ENCODE measurements around the gene NUMBL.

DNA sequence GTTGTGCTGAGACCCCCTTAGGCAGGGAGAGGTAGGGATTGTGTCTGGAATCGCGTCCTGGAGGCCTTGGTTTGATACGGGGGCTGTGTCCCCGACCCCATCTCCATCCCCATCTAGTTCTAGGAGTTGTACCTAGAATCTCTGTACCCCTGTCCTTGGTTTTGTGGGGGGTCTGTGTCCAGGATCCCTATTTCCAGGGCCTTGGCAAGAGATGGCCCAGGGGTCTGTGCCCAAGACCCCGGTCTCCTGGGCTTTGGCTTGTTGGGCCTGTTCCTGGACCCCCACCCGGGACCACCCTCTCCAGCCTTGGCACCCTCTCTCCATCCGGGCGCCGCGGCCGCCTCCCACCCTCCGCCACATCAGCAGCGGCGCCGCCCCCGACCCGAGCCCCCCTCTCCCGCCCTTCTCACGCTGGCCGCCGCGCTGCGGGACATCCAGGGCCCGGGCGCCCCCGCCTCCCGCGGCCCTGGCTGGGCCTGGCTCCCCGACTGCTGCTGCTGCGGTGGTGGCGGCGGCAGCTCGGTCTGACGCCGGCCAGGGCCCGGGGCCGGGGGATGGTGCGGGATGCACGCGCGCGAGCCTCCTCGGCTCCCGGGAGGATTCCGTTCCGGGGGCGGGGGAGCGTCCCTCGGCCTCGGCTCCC, at the start of gene NUMBL:
- TF ChIP-seq POLR2A (IDR thresholded peaks at IDR 0.05): peak; percentile 64 to 92
- no peak for TF ChIP-seq CTCF (IDR thresholded peaks at IDR 0.05)
- TF ChIP-seq EP300 (IDR thresholded peaks at IDR 0.05): no peak
